Spleen (tissue), 7 donors: ENCODE results near the gene IVL.

Experiments used
- POLR2A ChIP-seq, 3 donors: fragments of 450-650 bp; IDR thresholded peaks; one replicate each; pipeline ENCODE4 v1.5.1; 2017; ENCODE audit warnings: antibody characterized with exemption in 3 of 3, mild to moderate bottlenecking in 1 of 3
- POLR2AphosphoS5 ChIP-seq, 3 donors: sonication (generic); formaldehyde crosslinking; IDR thresholded peaks; one replicate each; pipeline ENCODE4 v1.5.1; 2017; ENCODE audit warnings: antibody characterized with exemption in 3 of 3
- TF ChIP-seq, protein P1 (sequence below), 11 experiments: fragments of 200-600 bp in 7 of 11; fragments of 450-650 bp in 4 of 11; sonication (generic) in 4 of 11; IDR thresholded peaks in 8 of 11; conservative IDR thresholded peaks in 3 of 11; 1 replicate in 7 of 11; 2 replicates in 4 of 11; pipeline versions ENCODE4 v1.4.0 to v1.8.0; 2016 to 2021; ENCODE audit warnings: antibody characterized with exemption in 11 of 11, inconsistent platforms in 4 of 11, mild to moderate bottlenecking in 1 of 11
- donor health status: DM: no; HTN: no; CAD: no; lungs with moderate emphysema.
- donor health status: DM: no; HTN: no; CAD: no.
- donor health status: DM: no; HTN: no; CAD: no.

DNA sequence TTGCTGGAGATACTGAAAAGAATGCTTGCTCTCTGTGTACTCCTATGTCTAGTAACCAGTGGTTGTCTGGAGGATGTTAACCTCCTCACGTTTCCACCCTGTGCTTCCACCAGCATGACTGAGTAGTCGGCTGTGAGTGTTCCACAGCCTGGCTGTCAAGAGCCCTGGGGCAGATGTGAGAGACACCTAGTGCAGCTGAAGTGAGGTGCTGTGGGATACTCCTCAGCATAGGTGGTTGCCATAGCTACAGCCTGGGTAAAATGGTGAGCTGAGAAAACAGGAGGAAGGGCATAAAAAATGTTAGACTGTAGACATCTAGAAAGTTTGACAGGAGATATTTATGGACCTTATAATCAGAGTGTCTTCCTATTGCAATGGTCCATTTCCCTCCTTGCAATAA is 15.8 kb downstream of the IVL start:
- TF ChIP-seq, protein P1, sequence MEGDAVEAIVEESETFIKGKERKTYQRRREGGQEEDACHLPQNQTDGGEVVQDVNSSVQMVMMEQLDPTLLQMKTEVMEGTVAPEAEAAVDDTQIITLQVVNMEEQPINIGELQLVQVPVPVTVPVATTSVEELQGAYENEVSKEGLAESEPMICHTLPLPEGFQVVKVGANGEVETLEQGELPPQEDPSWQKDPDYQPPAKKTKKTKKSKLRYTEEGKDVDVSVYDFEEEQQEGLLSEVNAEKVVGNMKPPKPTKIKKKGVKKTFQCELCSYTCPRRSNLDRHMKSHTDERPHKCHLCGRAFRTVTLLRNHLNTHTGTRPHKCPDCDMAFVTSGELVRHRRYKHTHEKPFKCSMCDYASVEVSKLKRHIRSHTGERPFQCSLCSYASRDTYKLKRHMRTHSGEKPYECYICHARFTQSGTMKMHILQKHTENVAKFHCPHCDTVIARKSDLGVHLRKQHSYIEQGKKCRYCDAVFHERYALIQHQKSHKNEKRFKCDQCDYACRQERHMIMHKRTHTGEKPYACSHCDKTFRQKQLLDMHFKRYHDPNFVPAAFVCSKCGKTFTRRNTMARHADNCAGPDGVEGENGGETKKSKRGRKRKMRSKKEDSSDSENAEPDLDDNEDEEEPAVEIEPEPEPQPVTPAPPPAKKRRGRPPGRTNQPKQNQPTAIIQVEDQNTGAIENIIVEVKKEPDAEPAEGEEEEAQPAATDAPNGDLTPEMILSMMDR (IDR thresholded peaks at IDR 0.05 in 8 of 11, conservative IDR thresholded peaks at IDR 0.05 in 3 of 11): no peak
- TF ChIP-seq POLR2A (IDR thresholded peaks at IDR 0.05): no peak
- no peak for TF ChIP-seq POLR2AphosphoS5 (IDR thresholded peaks at IDR 0.05)
